Liver (tissue), 9 donors: ENCODE results near the gene NMNAT2. TPM values are rescaled to one million over a fixed set of nuclear protein-coding genes. Genes with fewer than 3 reads are reported as not detected.
"Not testable (repeated sequence)": the region's sequence is repeated elsewhere in the genome, so short reads cannot be mapped to it uniquely, and the experiment has no call there.

Experiments
- DNase-seq: peaks from one replicate; pipeline ENCODE4 v3.0.0-alpha.2; 2017; ENCODE audit warnings: low spot score
- H3K27ac ChIP-seq, 2 donors: one replicate each; pipeline ENCODE4 v1.7.0; 2013; ENCODE audit warnings: inconsistent platforms in 2 of 2, low read length in 2 of 2, control low read depth in 1 of 2, low read depth in 1 of 2, mild to moderate bottlenecking in 1 of 2
- H3K27me3 ChIP-seq, 4 donors: one replicate each; pipeline versions ENCODE4 v1.6.1 to v1.7.0; 2013; ENCODE audit warnings: low read length in 3 of 4, inconsistent platforms in 1 of 4, mild to moderate bottlenecking in 1 of 4, moderate library complexity in 1 of 4; ENCODE audit not compliant: control insufficient read depth in 4 of 4, insufficient read depth in 4 of 4
- H3K36me3 ChIP-seq, 4 donors: one replicate each; pipeline versions ENCODE4 v1.6.1 to v1.7.0; 2013; ENCODE audit warnings: low read length in 3 of 4, mild to moderate bottlenecking in 3 of 4, low read depth in 1 of 4, moderate library complexity in 1 of 4; ENCODE audit not compliant: control insufficient read depth in 4 of 4, insufficient read depth in 3 of 4
- H3K4me1 ChIP-seq, 4 donors: one replicate each; pipeline versions ENCODE4 v1.6.1 to v1.7.0; 2013; ENCODE audit warnings: low read length in 3 of 4, mild to moderate bottlenecking in 3 of 4, moderate library complexity in 1 of 4; ENCODE audit not compliant: control insufficient read depth in 4 of 4, insufficient read depth in 4 of 4
- H3K4me3 ChIP-seq, 3 donors: one replicate each; pipeline versions ENCODE4 v1.6.1 to v1.7.0; 2013; ENCODE audit warnings: low read length in 3 of 3, control low read depth in 1 of 3, low read depth in 1 of 3, mild to moderate bottlenecking in 1 of 3
- H3K9ac ChIP-seq, 2 donors: one replicate each; pipeline ENCODE4 v1.7.0; 2013; ENCODE audit warnings: low read length in 2 of 2, mild to moderate bottlenecking in 2 of 2, moderate library complexity in 2 of 2, control low read depth in 1 of 2, low read depth in 1 of 2
- H3K9me3 ChIP-seq, 4 donors: one replicate each; pipeline versions ENCODE4 v1.6.1 to v1.7.0; 2013; ENCODE audit warnings: low read length in 3 of 4; ENCODE audit not compliant: control insufficient read depth in 4 of 4
- ATF3 ChIP-seq: IDR thresholded peaks from 2 replicates; pipeline ENCODE4 v1.6.1; 2016; ENCODE audit warnings: antibody characterized with exemption
- FOXA2 ChIP-seq: IDR thresholded peaks from 2 replicates; pipeline ENCODE4 v1.6.1; 2016; ENCODE audit warnings: antibody characterized with exemption
- GABPA ChIP-seq, 2 donors: IDR thresholded peaks in 1 of 2; conservative IDR thresholded peaks in 1 of 2; 2 replicates each; pipeline ENCODE4 v1.6.1; 2016; ENCODE audit warnings: antibody characterized with exemption in 2 of 2, mild to moderate bottlenecking in 1 of 2, moderate library complexity in 1 of 2
- HNF4G ChIP-seq: IDR thresholded peaks from 2 replicates; pipeline ENCODE4 v1.6.1; 2016; ENCODE audit warnings: antibody characterized with exemption
- JUND ChIP-seq, 2 donors: IDR thresholded peaks; 2 replicates each; pipeline ENCODE4 v1.6.1; 2016; ENCODE audit warnings: antibody characterized with exemption in 2 of 2
- MAX ChIP-seq: IDR thresholded peaks from 2 replicates; pipeline ENCODE4 v1.6.1; 2016; ENCODE audit warnings: antibody characterized with exemption
- NR2F2 ChIP-seq: IDR thresholded peaks from 2 replicates; pipeline ENCODE4 v1.6.1; 2016; ENCODE audit warnings: antibody characterized with exemption
- RAD21 ChIP-seq, 2 donors: IDR thresholded peaks; 2 replicates each; pipeline ENCODE4 v1.6.1; 2016; ENCODE audit warnings: antibody characterized with exemption in 2 of 2, mild to moderate bottlenecking in 2 of 2
- REST ChIP-seq: IDR thresholded peaks from 2 replicates; pipeline ENCODE4 v1.6.1; 2016; ENCODE audit warnings: antibody characterized with exemption, mild to moderate bottlenecking
- RXRA ChIP-seq, 2 donors: IDR thresholded peaks; 2 replicates each; pipeline ENCODE4 v1.6.1; 2017 to 2018; ENCODE audit warnings: antibody characterized with exemption in 2 of 2, mild to moderate bottlenecking in 1 of 2
- SP1 ChIP-seq: IDR thresholded peaks from 2 replicates; pipeline ENCODE4 v1.6.1; 2018; ENCODE audit warnings: antibody characterized with exemption, mild to moderate bottlenecking
- TAF1 ChIP-seq: conservative IDR thresholded peaks from 2 replicates; pipeline ENCODE4 v1.6.1; 2016; ENCODE audit warnings: antibody characterized with exemption, mild to moderate bottlenecking
- ZBTB33 ChIP-seq: IDR thresholded peaks from 2 replicates; pipeline ENCODE4 v1.6.1; 2016; ENCODE audit warnings: antibody characterized with exemption
- WGBS: extraction: QIAGEN DNeasy Blood & Tissue Kit; methylation state at CpG from one replicate; pipeline ENCODE4 v1.1.7; 2013; 5-methylcytosine and 5-hydroxymethylcytosine counted together
- polyA plus RNA-seq, 2 donors: library from polyadenylated mRNA; stranded (reverse) in 1 of 2; unstranded in 1 of 2; fragments of 200-250 nt in 1 of 2; fragments of >200 nt in 1 of 2; fragmentation: Nextera tagmentation in 1 of 2; extraction: Ambion mirVana in 1 of 2; gene quantifications; one replicate each; pipeline versions ENCODE4 v1.2.1 to v1.2.3, GENCODE V29; 2013 to 2015
- total RNA-seq, 2 donors: library from RNA; depleted of rRNA; stranded (reverse); fragments of >200 nt; gene quantifications; one replicate each; pipeline ENCODE4 v1.2.3, GENCODE V29; 2014
- donor health status: healthy.
- donor health status: healthy.
- donor health status: healthy.
- donor health status: healthy.
- donor health status: healthy.

Gene NMNAT2
- total and polyA plus RNA-seq, 4 donors, result under 0.01 to 0.07 (median 0.05) TPM; not detected in 1

GRCh38 chr1:183274836-183275235 is 143.3 kb downstream of the NMNAT2 start (continued):
- TF ChIP-seq ATF3, result no peak

- not testable (repeated sequence) for H3K9ac ChIP-seq, H3K4me1 ChIP-seq, H3K27me3 ChIP-seq, H3K36me3 ChIP-seq, H3K4me3 ChIP-seq, H3K27ac ChIP-seq, DNase-seq, H3K9me3 ChIP-seq
- WGBS, result 95% methylated on average over 4 of the region's 4 CpGs
Measured at GRCh38 chr1:183273984-183274383, 144.2 kb downstream of the NMNAT2 start.

- DNase-seq, result no peak
- Histone ChIP-seq H3K36me3 (no peaks in the 10 kb centered on the region), H3K9ac (no peak overlapping the region), H3K4me3 (no peak overlapping the region), H3K9me3 (no peaks in the 10 kb centered on the region), H3K27me3 (peaks cover 0 to 2% (median 0%) of the 10 kb centered on the region in 4 donors), H3K27ac (no peak overlapping the region), H3K4me1 (no peaks in the 10 kb centered on the region)
- TF ChIP-seq FOXA2, result no peak
- TF ChIP-seq ATF3, result no peak
- TF ChIP-seq NR2F2, result no peak
- TF ChIP-seq ZBTB33, result no peak
- no peak for TF ChIP-seq RAD21 (IDR thresholded peaks at IDR 0.05)
- 89% methylated on average over 5 of the region's 5 CpGs for WGBS
Measured at GRCh38 chr1:183273300-183273699, 144.9 kb downstream of the NMNAT2 start.

GRCh38 chr1:183272390-183272848 is 145.8 kb downstream of the NMNAT2 start:
- H3K4me1 ChIP-seq, result no peaks in the 10 kb centered on the region
- no peak overlapping the region for H3K9ac ChIP-seq
- WGBS, result 74% methylated on average over 4 of the region's 4 CpGs
- H3K9me3 ChIP-seq, result no peaks in the 10 kb centered on the region
- no peaks in the 10 kb centered on the region for H3K36me3 ChIP-seq
- H3K4me3 ChIP-seq, result no peak overlapping the region
- no peak for DNase-seq
- TF ChIP-seq MAX (no peak), HNF4G (no peak), RXRA (IDR thresholded peaks at IDR 0.05) (no peak), TAF1 (no peak), SP1 (no peak), GABPA (IDR thresholded peaks at IDR 0.05 in 1 of 2, conservative IDR thresholded peaks at IDR 0.05 in 1 of 2) (no peak), JUND (IDR thresholded peaks at IDR 0.05) (no peak), REST (no peak), ATF3 (no peak)
- H3K27me3 ChIP-seq, result peaks cover 0 to 2% (median 0%) of the 10 kb centered on the region in 4 donors
- no peak overlapping the region for H3K27ac ChIP-seq
